ENCODE measurements around the gene ARMC6.

GRCh38 chr19:19059018-19059836 is 25.8 kb downstream of the ARMC6 start:
- TF ChIP-seq POLR2A (IDR thresholded peaks at IDR 0.05) (no peak), CTCF (IDR thresholded peaks at IDR 0.05) (no peak)
